Heart left ventricle (tissue), 13 donors: ENCODE results near the gene H6PD.

Experiments
- POLR2A ChIP-seq, 2 donors: fragments of 450-650 bp; IDR thresholded peaks; one replicate each; pipeline ENCODE4 v1.6.1; 2017; ENCODE audit warnings: antibody characterized with exemption in 2 of 2, mild to moderate bottlenecking in 2 of 2, moderate library complexity in 2 of 2
- TF ChIP-seq, protein P1 (sequence below), 12 donors: fragments of 200-600 bp; sonication (generic) in 4 of 12; IDR thresholded peaks; one replicate each; pipeline versions ENCODE4 v1.5.0 to v1.8.0; 2018 to 2022; ENCODE audit warnings: antibody characterized with exemption in 12 of 12, mild to moderate bottlenecking in 5 of 12
- donor health status: ischemic (EF 13 %, LVEDD 7.1; RV severe dilation, severe dysfunction).
- donor health status: DM: no; HTN: yes; CAD: no.
- donor health status: DM: no; HTN: no; CAD: no.
- donor health status: ischemic (EF 25% LVEDD 6.9; RV normal size, moderate dysfunction).
- donor health status: ischemic (EF 25% LVEDD 5.7; RV mildly dilated, moderate dysfunction).
- donor health status: ischemic (EF 35%, LVEDD 5.7; RV mildly dilated, moderate dysfunction).
- donor health status: nonischemic (EF 11% LVEDD 7.7; RV severe dilation, severe dysfunction).
- donor health status: DM: yes; HTN: yes; CAD: no.
- donor health status: PGD.
- donor health status: ischemic (EF 29% LVEDD 5.4; RV normal size, mild dysfunction).
- donor health status: nonischemic (EF 23%, LVEDD 6.1; RV moderate dilation, normal function).

DNA sequence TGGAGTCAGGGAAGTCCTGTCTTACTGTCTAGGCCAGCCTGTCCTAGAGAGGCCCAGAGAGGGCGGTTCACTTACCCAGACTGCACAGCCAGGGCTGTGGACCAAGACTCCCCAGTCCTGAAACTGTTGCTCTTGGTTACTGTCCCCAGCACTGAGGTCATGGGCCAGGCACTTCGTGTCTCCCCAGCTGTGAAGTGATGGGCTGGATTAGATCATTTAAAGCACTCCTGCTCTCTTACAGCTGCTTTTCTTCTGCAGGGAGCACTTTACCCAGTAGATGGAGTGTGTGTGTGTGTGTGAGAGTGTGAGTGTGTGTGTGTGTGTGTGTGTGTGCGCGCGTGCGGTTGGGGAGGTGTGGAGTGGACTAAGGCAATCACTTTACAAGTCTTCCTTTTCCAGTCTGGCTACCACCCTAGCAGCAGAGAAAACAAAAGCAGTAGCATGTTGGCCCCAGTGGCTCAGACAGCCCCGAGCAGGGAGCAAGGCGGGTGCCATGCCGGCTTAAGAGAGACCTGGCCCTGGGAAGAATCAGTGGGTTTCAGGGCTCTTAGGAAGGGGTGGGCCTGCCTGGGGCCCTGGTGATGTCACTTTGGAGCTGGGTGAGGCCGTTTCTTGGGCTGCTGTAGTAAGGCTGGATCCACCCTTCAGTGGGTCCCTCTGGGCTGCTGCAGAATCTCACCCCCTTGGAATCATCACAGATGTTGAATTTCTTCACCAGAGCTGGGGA, 60.5 kb downstream of the H6PD start:
- TF ChIP-seq, protein P1, sequence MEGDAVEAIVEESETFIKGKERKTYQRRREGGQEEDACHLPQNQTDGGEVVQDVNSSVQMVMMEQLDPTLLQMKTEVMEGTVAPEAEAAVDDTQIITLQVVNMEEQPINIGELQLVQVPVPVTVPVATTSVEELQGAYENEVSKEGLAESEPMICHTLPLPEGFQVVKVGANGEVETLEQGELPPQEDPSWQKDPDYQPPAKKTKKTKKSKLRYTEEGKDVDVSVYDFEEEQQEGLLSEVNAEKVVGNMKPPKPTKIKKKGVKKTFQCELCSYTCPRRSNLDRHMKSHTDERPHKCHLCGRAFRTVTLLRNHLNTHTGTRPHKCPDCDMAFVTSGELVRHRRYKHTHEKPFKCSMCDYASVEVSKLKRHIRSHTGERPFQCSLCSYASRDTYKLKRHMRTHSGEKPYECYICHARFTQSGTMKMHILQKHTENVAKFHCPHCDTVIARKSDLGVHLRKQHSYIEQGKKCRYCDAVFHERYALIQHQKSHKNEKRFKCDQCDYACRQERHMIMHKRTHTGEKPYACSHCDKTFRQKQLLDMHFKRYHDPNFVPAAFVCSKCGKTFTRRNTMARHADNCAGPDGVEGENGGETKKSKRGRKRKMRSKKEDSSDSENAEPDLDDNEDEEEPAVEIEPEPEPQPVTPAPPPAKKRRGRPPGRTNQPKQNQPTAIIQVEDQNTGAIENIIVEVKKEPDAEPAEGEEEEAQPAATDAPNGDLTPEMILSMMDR (IDR thresholded peaks at IDR 0.05), result no peak
- no peak for TF ChIP-seq POLR2A (IDR thresholded peaks at IDR 0.05)
